GM21825 (cell line): ENCODE results near the gene SMC1B.

ENCODE experiments used
- ATAC-seq: cut with Tn5 transposase; IDR thresholded peaks from one replicate; pipeline ENCODE4 v1.9.1; 2021; ENCODE audit warnings: mild to moderate bottlenecking, moderate library complexity; ENCODE audit not compliant: unreplicated experiment

Gene SMC1B

DNA sequence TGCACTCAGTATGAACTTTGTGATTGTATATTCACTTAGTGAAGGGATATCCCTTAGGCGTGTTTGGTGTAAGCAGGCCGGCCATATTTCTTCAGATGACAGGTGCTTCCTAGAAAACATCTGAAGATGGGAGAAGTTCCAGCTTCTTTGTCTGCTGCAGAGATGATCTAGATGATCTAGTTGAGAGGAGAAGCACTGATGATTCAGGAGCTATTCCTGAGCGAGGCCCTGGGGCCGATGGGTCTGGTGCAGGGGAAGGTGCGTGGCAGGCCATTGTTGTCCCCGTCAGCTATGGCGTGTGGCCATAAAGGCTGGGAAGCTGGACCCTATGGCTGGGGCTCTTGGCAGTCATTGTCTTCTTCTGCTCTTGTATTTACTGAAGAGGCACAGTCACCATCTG lies 89.7 kb downstream of the SMC1B start:
- ATAC-seq, result no peak

DNA sequence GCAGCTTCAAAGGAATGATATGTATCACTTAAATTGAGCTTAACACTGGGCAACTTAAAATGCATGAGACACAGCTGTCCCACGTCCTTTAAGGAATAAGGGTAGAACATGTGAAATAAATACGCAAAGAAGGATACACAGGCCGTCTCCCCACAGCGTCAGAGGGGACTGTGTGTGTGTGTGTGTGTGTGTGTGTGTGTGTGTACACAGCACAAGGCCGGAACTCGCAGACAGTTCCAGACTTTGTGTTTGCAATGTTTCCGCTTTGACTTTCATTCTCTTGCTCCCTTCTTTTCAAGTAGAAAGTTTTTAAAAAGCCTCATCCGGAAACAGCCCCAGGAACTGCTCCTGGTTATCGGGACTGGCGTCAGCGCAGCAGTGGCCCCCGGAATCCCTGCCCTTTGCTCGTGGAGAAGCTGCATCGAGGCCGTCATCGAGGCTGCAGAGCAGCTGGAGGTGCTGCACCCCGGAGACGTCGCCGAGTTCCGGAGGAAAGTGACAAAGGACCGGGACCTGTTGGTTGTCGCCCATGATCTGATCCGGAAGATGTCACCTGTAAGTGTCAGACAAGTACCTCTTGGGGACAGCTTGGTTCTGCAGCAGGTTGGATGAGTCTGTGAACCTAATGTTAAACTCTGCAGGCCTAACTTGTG lies 90.4 kb downstream of the SMC1B start:
- no peak for ATAC-seq

DNA sequence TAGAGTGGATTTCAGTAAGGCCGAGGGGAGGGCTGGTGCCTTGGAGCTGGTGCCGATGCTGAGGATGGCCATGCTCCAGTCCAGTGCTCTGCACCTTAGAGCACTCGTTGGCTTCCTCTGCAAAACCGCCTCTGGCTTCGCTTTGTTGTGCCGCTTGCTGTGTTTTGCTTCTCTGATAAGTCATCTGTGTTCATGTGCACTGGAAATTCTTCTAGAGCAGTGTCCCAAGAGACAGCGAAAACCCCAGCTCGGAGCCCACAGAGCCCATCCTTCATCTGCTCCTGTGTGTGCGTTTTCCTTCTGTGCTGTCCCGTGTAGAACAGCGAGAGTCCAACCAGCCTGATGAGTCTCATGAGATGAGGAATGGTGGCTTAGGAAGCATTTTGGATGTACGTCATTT lies 91.6 kb downstream of the SMC1B start:
- ATAC-seq, result no peak

DNA sequence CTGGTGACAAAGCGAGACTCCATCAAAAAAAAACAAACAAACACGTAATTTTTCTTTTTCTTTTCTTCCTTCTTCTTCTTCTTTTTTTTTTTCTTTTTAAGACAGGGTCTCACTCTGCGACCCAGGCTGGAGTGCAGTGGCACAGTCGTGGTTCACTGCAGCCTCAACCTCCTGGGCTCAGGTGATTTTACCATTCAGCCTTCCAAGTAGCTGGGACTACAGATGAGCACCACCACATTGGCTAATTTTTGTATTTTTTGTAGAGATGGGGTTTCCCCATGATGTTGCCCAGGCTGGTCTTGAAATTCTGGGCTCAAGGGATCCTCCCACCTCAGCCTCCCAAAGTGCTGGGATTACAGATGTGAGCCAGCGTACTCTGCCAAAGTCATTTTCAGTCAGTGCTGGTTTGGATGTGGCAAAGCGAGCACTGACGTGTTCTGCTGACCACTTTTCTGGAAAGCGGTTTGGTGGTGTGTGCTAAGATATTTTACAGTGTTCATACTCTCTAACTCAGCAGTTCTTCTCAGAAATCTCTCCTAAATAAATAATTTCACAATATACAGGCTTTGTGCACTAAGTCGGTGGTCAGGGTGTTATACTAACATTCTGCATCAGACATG lies 92.9 kb downstream of the SMC1B start:
- no peak for ATAC-seq

DNA sequence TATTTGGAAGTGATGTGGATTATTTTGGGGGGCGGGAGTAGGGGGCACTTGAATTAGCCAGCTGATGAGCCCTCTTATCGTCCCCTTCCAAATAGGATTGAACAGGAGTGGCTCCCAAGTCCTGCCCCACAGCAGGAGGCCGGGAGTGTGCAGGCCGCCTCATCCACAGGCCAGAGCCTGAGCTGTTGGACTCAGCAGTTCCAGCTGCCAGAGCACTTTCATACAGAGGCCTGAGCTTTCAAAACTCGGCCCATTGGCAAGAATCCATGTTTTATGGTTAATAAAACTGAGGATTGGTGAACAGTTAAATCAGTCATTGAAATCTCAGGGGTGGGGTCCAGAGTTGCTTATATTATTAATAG lies 94.1 kb downstream of the SMC1B start:
- no peak for ATAC-seq

DNA sequence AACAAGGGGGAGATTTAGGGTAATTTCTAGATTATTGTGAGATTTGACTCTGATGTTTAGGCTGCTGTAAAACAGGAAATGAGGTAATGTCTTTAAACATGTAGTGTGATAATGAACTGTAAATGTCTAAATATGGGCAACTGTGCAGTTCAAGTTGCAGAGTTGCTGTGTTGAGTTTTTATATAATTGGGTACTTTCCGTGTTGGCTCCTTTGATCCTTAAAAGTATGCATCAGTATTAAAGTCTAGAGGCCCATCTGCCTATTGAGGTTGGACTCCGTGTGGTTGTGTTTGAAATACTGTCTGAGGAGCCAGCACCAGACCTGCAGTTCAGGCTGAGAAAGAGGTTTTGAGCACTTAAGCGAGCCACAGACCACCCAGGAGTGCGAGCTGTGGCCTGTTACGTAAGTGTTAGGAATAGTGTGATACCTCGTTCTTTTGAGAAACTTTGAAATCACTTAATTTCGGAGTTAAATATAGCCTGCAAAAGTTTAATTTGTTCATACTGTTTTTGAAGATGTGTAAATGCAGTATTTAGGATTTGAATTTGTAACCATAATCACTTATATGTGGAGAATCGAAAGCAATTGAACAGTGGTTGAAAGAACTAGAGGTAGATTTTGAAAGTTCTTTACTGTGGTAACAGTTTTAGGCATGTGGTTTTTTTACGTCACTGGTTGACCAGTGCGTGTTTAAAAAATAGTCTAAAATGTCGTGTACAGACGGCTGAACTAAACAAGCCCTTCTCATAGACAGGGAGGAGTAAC lies 94.7 kb downstream of the SMC1B start:
- no peak for ATAC-seq

DNA sequence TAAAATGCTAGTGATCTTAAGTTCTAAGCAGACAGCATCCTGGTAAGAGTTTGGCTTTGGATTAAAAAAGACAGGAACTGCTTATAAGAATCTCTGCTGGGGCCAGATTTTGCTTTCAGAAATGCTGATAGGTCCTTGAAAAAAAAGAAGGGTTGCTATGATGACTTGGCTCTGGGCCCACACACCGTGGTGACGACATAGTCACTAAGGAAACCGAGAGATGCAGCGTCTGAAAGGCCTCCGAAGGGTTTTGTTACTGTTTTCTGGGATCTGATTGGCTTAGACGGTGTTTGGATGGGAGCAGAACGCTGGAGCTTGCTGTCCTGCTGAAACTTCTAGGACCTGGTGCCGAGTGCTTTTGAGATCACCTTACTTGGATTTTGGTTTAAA lies 95.2 kb downstream of the SMC1B start:
- ATAC-seq, result peak; percentile 50

DNA sequence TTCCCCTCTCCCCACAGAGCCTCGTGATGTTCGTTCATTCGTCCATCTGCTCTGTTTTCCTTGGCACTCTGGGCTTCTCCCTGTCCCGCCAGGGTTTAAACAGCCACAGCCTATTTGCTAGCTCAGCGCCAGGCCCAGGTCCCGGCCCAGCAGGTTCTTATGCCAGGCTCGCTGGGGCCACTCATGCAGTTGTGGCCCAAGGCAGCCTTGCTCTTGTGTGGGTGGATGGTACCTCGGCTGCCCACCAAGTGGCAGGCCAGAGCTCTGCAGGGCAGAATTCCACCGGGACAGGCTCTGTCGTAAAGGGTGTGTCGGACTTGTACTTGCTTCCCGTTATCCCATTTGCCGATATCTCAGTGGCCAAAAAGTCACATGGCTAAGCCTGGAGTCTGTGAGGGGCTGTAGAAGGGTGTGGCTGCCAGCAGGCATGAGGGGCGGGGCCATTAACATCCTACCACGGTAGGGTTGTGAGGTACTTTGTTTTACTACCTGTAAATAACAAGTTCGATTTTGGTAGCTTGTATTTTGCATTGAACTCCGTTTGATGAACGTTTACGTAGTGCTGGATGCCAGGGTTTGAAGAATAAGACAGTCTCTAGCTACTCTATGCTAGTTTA lies 95.7 kb downstream of the SMC1B start:
- ATAC-seq, result no peak

DNA sequence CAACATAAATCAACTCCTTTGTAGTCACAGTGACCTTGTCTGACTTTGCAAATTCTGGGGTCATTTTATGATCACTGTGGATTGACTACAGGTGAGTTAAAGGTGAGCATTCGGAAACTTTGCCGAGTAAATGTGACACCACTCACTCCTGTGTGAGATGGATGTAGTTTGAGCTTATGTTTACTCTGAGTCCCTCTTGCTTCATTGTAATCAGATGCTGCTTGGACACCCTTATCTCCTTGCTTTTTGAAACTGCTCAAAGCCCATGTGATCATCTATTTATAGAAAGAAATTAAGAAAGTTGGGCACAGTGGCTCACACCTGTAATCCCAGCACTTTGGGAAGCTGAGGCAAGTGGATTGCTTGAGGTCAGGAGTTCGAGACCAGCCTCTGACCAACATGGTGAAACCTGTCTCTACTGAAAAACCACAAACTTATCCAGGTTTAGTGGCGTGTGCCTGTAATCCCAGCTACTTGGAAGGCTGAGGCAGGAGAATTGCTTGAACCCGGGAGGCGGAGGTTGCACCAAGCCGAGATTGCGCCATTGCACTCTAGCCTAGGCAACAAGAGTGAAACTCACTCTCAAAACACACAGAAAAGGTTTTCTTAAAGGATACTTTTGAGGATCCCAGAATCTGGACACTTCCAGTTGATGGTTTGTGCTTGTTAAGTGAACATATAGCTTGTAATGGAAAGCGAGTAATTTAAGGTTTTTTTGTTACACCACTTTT lies 96.4 kb downstream of the SMC1B start:
- ATAC-seq, result no peak

DNA sequence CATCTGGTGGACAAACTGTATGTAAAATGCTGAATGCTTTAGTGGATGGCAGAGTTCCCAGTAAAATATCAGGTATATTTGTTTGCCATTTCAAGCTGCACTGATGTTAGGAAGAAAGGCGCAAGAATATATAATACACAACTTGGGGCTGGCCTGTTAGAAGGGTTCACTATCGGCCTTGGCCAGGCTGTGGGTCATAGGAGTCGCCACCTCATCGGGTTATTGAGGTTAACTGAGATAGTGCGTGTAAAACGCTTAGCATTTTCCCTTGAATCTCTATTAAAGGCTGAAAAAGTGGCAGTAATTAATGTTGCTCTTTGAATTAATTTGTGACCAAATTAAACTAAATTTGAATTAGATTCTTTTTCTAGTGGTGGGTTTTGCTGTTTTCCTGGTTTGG lies 98.6 kb downstream of the SMC1B start:
- no peak for ATAC-seq

DNA sequence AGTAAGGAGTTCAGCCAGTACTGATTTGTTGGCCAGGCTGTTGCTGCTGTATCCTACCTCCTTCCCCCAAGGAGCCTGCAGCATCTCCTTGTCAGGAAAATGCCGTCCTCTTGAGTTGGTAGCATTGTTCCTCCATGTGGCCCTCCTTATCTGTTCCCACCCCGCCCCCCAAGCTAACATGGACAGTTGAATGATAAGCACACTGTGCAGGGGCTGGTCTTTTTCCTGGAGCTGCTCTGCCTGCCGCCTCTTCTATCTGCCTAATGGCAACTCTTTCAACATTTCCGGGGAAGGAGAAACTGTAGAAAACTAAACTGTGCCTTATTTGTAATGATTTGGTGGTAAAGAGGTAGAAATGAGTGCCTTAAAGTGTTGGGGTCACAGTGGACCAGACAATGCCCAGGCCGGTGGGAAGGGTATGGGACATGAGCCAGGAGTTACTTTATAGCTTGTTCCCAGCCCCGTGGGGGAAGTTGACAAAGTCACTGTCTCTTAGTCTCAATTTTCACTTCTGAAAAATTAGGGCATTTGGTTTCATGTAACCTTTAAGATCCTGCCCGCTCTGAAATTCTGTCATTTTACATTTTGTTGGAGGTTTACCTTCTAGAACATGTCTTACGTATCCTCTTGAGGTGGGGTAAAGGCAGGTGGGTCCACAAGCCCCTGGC lies 99.2 kb downstream of the SMC1B start:
- no peak for ATAC-seq

DNA sequence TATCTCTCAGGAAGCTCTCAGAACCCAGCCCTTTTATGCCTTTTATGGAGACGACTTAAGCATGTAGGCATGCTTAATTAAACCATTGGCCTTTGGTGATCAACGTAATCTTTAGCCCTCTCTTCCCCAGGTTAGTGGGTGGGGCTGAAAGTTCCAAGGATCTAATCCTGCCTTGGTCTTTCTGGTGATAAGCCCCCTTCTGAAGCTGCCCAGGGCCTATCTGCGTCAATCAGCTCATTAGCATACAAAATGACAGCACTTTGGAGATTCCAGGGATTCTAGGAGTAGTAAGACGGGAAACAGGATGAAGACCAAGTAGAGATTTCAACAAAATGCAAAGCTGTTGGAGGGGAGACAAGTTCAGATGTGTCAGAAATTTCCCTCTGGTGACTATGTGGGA lies 100.5 kb downstream of the SMC1B start:
- no peak for ATAC-seq

DNA sequence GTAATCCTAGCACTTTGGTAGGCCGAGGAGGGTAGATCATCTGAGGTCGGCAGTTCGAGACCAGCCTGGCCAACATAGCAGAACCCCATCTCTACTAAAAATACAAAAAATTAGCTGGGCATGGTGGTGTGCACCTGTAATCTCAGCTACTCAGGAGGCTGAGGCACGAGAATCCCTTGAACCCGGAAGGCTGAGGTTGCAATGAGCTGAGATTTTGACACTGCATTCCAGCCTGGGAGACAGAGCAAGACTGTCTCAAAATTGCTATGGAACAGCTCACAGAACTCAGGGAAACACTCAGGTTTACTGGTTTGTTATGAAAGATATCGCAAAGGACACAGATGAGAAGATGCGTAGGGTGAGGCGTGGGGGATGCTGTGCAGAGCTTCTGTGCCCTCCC lies 101.0 kb downstream of the SMC1B start:
- no peak for ATAC-seq

DNA sequence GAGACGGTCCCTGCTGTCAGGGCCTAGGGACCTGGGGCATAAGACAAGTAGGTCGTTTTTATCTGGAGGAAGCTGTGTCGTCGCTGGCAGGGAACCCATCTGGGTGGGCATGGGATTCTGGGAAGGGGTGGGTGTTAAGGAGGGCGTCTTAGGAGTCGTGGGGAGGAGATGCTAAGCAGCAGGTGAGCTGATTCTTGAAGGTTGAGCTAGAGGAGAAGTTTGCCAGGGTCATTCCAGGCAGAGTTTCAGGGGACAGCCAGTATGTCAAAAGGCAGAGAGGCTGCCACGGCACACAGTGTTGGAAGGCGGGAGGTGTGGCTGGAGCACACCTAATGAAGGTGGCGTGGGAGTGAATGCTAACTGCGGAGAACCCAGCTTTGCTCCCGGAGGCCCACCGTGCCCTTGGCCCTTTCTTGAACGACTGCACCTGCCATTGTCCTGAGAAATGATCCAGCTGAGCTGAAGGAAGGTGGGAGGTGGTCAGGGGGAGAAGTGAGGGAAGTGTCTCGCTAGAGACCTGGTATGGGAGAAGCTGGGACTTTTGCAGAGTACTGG lies 102.3 kb downstream of the SMC1B start:
- no peak for ATAC-seq

DNA sequence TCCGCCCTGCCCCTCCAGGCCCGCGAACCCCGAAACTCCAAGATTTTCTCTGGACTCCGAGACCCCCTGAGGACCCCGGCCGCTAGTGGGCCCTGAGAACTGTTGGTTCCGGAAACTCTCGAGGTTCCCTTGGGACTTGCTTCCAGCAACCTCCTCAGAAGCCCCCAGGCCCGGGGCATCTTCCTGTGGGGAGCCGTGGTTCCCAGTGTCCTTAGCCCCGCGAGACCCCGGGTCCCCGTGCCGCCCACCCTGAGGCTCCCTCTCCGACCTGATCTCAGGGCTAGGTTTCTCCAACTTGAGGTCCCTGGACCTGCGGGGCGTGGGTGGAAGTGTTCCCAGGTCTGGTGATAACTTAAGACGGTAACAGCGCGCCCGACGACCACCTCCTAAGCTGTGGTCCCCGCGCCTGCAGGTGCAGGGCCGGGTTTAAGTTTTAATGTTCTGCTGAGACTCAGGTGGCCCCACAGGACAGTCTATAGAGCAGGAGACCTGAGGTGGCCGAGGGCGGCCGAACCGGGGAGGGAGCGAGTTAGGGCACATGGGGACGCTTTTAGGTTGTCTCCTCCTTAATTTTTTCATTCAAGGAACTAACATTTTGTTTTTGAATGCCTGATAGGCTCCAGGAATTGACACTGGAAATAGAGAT lies 102.9 kb downstream of the SMC1B start:
- peak; percentile 1 for ATAC-seq

DNA sequence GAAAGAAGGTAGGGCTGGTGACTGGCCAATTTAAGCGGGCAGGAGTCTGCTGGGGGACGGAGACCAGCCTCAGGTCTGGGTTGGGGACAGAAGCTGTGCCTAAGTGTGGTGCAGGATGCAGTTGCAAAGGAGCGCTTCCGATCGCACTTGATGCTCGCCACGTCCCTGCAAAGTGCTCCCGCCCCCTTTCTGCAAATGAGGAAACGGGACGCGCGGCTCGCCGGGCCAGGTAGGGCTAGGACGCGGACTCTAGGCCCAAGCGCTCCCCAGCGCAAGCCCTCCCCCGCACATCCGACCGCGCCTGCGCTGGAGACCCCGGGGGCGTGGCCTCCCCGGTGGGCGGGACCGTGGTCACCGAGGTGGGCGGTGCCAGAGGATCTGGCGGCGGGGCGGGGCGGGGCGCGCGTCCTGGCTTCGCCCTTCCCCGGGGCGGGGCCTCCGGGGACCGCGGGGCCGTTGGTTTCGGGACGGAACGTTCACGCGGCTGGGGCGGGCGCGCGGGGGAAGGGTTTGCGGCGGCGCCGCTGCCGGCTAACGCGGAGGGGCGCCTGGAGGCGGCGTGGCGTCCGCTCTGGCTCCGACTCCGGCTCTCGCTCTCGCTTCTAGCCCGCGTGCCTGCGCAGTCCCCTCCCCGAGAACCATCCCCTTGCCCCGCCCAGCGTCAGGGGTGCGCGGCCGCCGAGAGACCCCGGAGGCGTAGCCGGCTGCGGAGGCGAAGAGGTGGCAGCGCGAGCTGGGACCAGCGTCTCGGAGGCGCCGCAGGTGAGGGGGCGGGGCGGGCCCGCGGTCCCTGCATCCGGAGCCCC lies 103.8 kb downstream of the SMC1B start, which contains the start of gene FAM118A:
TSS of gene FAM118A (plus strand) at position 513 of the 806 bp plus-strand sequence. CDS start 12,446 bp downstream, outside the sequence.
- peak; percentile 75 for ATAC-seq

DNA sequence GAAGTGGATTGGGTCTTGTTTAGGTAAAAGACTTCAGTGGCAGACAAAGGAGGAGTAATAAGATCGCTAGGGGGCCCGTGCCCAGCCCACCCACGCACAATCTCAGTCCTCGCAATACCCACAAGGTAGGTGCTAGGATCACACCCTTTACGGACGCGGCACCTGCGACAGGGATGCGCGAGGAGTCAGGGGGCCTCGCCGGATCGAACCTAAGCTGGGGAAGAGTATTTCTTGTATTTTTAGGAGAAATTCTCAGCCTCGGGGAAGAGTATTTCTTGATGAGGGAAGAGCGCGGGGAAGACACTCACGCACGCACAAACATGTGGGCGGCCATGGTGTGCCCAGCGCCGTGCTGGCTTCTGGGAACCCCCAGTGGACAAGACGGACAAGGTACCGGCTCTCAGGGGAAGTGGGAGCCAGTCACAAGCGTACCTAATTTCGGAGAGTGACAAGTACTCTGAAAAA lies 104.4 kb downstream of the SMC1B start:
- ATAC-seq, result no peak

DNA sequence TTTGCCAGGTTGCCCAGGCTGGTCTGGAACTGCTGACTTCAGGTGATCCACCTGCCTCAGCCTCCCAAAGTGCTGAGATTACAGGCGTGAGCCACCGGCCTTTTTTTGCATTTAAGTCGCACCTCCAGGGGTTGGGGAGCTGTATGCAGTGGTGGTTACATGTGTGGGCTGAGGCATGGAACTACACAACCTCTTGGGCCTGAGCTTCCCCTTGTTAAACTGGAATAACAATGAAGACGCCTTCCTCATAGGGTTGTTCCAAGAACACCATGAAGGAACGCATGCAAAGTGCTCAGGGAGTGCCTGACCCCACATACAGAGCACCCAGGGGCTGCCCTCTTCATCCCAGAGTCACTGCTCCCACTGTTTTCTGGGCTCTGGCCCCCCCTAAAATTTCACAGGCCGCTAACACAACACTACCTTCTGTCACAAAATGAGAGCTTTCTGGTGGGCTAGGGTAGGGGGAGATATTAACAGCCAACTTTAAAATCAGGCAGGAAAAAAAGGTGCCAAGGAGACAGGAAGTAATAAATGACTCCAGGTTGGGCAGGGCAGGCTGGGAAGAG lies 104.9 kb downstream of the SMC1B start:
- no peak for ATAC-seq
